Islet of Langerhans (tissue), 1 donor: Measurements from ENCODE around the gene LRRC7.
"Not testable (repeated sequence)": the region's sequence is repeated elsewhere in the genome, so short reads cannot be mapped to it uniquely, and the experiment has no call there.

Source experiments
- FAIRE-seq: peaks from one replicate; lab custom pipeline; 2011; peaks lifted over from hg19 to GRCh38; lab: Jason Lieb, UNC

LRRC7 gene

DNA sequence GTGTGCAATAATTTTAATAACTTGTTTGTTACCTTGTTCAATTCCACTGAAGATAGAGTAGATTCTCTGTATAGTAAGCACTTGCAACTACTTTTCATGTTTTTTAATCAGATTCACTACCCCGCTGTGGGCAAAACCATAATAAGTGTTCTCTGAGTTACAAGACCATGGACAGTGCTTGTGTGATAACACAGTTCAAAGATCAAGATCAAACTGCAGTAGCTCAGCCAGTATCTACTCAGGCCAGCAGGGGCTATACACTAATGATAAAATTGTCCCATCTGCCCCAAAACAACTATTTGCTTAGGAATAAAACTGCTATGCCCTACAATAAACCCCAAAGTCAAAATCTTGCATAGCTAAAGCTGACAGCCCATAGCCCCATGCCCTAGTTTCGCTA lies 129.6 kb downstream of the LRRC7 start:
- no peak for FAIRE-seq

DNA sequence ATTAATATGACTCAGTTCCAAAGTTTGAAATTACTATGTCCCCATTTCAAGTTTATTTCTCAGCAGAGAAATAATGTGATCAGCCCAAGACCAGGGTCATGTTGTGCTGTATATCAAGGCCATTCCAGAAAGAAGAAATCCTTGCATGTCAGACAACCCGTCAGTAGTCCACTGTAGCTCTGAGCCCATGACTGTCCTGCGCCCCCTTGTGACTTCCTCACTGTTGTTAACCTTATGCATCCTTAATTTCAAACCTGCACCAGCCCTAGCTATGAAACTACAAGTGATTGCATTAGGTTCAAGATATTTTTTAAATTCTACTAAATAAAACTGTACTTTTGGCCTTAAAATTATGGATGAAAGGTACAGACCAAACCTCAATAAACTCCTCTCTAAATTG lies 133.0 kb downstream of the LRRC7 start:
- FAIRE-seq: no peak

DNA sequence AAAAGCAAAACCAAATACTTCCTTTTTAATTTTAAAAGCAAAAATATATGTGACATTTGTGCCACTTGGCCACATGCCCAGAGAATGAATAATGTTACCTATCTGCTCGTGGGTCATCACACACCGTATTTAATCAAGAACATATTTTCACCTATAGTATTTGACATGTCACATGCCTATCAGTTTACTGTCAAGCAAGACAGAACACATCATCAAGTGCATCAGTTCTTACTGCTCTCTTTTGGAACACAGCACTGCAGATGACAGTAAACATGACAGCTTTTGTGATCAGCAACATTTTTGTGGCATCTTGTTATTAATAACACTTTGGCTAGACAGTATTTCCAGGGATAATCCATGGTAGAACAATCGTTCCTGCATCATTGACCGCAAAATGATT lies 134.4 kb downstream of the LRRC7 start:
- FAIRE-seq: no peak

DNA sequence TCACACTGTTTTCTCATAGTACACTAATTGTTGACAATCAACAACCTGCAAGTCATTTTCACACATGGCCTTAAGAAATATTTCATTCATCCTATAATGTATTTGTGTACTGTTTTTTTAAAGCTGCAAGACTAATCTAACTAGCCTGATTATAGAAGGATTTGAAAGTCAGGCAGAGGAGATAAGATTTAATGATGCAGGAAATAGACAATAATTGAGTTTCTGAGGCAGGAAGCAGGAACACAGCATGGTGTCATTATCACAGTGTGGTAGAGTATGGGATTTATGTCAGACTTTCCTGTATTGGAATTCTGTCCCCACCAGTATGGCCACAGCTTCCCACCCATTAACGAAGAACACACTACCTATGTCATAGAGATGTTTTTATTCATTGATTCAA lies 138.8 kb downstream of the LRRC7 start:
- FAIRE-seq: no peak

DNA sequence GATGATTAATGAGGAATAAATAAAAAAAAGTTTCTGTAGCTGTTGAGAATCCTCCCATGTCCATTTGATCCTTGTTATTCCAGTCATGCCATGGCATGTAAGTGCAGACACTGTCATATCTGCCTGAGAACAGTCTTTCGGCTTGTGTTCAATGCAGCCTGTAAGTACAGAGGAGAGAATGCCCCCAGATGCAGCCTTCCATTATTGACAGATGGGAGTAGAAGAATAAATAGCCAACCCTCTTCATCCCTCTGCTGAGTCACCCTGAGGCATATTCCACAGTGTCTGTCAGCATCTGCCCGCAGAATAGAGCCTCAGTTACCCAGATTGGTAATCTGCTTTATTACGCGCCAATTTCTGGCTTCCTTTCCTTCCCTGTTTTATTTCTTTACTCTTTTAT lies 139.4 kb downstream of the LRRC7 start:
- no peak for FAIRE-seq

DNA sequence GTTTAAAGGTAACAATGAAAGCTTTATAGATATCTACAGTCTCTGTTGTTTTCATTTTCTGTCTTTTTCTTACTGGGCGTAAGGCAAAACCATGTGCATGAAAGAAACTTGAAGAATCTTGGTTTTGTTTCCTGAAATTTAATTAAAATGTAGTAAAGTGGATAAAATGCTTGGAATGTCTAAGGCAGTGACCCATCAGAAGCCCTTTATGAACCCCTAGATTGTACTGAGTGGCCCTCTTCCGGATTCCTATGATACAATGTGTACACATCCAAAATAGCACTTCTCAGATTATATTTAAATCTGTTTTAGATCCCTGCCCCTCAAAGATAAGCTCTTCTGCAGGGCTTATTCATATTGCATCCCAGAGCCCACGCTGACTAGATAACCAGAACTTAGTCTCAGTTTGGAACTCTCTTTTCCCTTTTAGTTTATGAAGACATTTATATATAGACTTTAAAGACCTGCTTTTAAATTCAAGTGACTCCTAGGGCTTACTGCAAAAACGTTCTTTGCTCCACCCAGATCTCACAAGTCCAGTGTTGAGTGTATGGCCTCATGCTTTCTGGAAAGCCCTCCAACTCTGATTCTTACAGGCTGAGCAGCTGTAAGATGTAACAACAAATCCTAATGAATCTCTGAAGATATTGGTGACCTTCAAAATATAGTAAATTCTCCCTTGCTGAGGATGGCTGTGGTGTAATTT lies 142.9 kb downstream of the LRRC7 start:
- no peak for FAIRE-seq

DNA sequence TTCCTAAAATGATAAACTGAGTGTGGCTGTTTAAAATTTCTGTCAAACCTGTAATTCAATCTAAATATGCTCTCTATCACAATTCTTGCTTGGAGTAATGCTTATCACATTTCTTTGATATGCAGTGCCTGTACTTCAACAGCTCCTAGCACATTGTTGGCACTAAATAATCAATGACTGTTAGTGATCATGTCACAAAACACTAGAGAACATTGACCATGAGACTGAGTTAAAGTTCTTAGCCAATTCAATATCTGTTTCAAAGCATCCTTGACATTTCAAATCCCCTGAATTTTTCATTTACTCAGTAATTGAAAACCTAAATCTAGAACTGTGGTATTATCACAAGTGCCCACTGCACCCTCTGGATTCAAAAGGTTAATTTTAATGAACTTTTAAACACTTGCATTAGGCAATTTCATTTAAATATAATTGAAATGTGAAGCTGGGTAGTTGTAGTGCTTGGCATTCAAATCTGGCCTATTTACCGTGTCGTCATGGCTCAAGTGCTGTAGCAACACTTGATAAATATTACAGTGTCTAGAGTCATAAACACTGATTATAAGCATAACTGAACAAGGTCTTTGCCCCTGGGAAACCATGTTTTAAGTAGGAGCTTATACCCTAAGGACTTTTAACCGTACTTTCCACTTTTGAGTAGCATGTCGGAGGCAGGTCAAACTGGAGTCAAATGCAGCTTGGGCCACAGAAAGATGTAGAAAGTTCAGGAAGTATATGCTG lies 143.6 kb downstream of the LRRC7 start:
- FAIRE-seq: no peak

DNA sequence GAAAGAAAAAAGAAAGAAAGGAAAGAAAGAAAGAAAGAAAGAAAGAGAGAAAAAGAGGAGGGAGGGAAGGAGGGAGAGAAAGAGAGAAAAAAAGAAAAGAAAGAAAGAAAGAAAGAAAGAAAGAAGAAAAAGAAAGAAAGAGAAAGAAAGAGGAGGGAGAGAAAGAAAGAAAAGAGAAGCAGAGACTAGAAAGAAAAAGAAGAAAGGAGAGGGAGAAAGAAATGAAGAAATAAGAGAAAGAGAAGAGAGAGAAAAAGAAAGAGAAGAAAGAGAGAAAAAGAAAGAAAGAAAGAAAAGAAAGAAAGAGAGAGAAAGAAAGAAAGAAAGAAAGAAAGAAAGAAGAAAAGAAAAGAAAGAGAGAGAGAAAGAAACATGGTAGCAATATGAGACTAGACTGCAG lies 150.1 kb downstream of the LRRC7 start:
- FAIRE-seq: not testable (repeated sequence)

DNA sequence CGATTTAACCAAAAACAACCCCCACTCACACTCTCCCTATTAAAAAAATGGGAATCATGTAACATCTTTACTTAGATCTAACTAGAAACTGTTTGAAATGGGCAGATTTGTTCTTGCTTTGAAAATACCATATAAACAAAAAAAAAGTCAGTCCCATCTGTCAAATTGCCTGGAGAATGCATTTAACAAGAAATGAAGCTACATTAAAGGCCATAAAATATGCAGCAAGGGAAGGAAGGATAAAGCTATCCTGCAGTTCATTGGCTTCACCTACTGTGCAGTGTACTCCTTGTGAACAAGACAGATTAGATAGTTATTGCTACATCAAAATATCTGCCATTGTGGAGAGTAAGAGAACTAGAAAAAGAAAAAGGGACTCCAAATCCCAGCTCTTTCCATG lies 160.5 kb downstream of the LRRC7 start:
- no peak for FAIRE-seq

DNA sequence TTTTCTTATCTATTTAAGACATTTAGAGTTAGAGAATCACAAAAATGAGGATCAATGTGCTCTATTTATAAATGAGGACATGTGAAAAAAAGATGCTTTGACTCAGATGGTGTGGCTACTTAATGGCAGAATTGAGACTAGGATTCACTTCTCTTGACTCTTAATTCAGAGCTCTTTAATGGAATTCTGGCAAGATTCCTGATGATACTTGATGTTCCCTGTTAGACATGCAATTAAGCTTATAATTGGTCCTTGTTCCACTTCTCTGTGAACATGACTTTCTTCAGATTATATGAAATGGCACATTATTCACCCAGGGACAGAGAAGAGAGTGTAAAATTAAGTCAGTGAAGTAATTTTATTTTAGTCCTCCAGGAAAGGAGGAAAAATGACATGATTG lies 165.3 kb downstream of the LRRC7 start:
- no peak for FAIRE-seq

DNA sequence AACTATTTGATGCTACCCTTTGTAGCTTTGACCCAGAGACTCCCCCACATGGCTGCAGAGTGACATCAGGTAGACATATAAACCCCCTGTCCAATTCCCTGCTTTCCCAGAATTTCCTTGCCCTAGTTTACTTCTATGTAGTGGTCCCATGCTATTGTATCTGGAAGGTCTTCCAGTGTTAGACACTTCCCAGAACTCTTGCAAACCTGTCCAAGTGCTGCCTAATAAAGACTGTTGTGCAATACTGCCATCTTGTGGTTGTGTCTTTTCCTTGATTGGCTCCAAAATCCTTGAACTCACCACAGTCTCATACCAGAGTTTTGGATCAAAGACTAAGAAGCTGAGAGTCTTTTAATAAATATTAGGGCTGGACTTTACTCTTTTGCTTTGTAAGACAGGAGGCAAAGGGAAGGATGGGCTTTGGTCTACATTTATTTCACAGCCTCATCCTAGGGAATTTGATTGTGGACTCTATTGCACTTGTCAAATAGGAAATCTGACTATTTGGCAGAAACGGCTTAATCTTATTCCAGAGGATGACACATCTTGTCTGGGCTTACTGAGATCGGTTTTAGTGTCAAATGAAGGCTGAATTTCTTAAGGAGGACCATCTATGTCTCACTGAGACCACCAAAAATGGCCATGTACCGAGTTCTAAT lies 169.9 kb downstream of the LRRC7 start:
- FAIRE-seq: peak; percentile 69

DNA sequence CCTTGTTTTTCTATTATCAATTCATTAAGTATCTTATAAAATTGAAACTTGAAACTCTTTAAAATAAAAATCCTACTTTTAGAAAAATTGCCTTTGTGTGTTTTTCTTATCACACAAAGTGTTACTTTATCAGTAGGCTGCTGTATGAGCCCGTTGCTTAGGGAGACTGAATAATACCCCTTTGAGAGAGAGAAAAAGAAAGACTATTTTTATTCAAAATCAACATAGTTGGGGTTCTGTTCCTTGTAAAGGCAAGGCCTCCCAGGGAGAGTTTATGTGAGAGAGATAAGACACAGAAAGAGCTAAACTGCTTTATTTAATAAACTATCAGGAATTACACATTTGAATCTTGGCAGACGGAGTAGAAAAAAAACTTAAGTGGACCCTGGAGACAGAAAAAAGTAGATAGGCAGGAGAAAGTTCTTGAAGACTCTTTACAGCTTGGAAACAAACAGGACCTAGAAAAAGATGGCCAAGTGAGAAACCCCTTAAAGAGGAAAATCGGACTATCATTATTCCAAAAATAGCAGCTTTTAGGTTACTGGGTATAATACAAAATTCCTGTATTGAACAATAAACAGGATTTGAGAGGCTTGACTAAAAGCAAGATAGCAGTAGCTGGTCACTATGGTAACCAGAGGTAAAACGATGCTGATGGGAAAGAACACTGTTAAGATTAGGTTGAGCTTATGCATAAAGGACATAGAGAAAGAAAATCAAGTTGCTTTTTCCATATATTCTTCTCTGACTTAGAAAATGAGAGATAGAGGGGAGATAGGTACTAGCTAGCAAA lies 170.9 kb downstream of the LRRC7 start:
- FAIRE-seq: no peak

DNA sequence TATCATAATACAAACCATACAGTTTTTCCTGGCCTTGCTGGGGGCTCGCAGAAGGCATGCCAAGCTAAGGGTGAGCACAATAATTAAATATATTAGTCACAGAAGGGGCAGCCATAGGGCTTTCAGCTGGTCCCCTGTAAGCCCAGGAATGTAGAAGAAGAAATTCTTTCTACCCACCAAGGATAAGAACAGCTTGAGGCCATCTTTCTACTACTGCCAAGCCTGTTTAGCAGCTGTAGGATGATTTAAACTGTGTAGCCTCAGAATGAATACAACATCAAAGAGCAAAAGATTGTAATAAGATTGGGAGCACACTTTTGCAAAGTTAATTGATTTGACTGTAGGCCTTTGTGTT lies 171.5 kb downstream of the LRRC7 start:
- no peak for FAIRE-seq

DNA sequence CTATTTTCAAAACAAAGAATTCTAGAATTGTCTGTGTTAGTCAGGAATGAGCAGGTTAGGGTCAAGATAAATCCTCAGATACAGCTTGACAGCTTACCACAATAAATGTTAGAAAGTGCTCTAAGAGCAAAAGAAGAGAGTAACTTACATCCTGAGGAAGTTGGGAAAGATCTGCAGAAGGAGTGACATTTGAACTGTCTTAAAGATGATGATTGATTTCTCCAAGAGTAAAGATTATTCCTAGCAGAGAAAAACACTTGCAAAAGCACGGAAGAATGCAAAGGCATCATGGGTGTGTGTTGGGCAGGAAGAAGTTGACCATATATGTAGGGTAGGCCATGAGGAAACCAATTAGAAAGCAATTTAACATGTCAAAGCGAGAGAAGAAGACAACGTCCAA lies 175.4 kb downstream of the LRRC7 start:
- FAIRE-seq: no peak

DNA sequence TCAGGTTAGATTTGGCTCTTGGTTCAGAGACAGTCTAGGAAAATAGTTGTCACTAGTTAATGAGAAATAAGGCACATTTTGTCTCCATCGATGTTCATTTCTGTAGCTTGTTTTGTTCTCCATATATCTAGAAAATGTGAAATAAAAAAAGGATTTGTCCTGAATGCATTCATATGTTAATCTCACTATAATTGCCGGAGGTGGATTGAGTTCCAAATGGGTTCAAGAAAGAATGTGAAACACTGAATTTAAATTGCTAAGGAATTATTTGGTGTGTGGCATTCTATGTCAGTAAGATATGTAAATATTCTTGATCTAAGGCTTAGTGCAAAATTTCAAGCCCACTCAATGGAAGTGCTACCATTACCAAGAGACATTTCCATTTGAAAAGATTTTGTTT lies 176.7 kb downstream of the LRRC7 start:
- no peak for FAIRE-seq

DNA sequence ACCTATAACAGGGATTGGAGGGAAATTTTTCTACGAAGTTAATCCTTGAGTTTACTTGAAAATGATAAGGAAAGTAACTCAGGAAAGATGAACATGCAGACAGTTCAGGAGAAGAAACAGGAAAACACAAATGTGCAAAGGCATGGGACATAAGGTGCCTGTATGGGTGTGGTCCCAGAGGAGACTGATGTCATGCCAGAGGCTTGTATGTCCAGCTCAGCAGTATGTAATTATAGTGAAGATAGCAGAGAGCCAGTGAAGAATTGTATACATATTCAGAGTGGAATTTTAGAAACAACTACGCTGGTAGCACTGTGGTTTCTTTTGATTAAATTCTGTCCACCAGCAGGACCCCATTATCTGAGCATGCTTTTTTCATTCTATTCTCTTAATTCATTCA lies 179.5 kb downstream of the LRRC7 start:
- no peak for FAIRE-seq

DNA sequence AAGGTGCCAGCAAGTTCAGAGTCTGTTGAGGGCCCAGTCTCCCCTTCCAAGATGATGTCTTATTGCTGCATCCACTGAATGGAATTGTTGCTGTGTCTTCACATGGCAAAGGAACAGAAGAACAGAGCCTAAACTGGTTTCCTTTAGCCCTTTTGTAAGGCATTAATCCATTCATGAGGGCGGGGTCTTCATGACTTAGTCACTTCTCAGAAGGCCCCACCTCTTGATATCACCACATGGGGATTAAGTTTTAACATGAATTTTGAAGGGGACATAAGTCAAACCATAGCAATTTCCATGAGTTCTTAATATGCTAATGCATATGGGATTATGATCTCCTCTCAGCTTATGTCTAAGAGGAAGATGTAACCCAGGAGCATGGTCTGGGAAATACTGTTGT lies 182.9 kb downstream of the LRRC7 start:
- no peak for FAIRE-seq

DNA sequence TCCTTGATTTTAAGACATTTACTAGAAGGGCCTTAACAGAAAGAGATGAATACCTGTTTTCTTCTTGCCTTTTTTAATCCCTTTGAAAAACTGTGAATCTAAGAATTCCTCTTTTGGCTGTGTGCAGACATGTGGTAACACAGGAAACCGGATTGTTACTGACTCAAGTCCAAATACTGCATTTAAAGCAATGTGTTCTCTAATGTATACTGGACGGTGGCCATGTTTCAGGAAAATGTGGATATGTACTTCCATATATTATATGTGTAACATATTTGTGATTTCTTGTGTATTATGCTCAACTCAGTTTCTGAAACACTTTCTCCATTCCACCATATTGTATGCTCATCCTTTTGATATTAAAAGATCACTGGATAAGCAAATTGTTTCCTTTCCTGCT lies 185.1 kb downstream of the LRRC7 start:
- FAIRE-seq: no peak

DNA sequence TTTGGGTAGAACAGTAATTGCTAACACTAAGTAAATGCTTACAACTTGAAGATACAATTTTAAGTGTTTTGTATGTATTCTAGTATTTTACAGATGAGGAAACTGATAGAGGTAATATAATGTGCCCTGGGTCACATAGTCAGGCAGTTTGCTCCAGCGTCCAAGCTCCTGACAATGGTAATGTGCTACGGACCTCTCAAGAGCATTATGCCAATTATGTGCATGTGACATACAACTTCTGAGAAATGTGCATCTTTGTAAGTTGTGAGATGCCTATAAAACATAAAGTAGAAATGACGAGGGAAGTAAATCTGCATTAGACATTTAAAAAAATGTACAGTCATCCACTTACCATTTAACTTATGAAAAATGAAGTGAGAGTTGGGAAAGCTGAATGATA lies 186.8 kb downstream of the LRRC7 start:
- no peak for FAIRE-seq

DNA sequence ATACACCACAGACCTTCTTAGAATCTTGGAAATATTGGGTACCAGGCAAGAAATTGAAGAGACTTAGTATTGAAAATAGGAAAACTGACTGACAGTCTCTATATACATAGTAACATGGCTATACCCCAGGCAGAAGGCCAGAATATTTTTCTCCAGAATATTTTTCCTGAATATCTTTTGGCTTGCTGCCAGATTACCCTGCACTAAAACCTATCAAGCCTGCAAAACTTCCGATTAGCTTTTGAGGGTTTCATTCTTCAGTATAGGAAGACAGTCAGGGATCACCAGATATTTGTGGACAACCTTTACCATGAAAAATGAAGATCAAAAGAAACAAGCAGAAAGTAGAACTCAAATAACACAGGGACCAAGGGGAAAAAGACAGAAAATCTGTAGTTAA lies 187.9 kb downstream of the LRRC7 start:
- no peak for FAIRE-seq

DNA sequence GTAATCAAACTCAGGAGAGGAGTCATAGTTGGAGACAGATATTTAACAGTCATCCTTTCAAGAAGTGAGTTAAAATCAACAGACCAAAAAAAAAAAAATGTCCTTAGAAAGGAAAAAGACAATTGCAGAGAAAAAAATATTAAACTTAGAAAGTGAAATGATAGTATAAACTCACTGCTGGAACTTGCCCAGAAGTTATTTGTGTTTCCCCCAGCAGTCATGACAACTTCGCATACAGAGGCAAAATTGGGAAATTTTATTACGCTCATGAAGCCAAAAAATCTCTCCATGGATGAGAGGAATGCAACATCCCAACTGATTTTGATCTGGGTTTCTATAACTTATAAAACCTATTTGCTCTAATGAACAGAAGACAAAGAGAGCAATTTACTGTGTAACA lies 198.2 kb downstream of the LRRC7 start:
- FAIRE-seq: no peak

DNA sequence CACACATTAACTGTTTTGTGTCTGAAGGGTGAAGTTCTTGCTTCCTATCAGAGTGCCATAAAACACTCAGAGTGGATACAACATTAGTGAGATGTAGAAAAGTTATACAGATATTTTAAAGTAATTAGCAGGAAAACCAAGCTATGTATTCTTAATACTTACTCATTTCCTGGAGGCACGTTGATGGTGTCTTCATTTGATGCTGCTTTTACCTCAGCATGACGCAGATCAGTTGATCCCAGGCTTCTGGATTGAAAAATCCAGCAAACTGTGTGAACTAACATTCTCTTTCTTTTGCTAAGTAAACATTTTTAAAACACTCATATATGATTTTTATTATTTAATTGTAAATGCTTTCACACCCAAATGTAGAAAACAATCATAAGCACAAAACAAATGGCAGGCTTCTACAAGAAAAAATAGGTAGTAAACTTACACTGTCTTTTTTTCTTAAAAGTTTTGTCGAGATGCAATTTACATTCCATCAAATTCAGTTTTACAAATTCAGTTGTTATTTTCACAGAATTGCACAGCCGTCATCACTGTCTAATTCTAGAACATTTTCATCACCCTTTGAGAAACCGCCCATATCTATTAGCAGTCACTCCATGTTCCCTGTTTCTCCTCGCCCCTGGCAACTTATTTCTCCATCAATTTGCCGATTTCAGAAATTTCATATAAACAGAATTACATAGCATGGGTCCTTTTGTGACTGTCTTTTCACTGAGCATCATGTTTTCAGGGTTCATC lies 198.9 kb downstream of the LRRC7 start:
- FAIRE-seq: no peak
